ENCODE data around the gene WWOX. TPM values are rescaled to one million over a fixed set of nuclear protein-coding genes. Genes with fewer than 3 reads are reported as not detected.

Gene WWOX
- total and polyA plus RNA-seq, 7 donors = 7.1 to 46.8 (median 16.1) TPM

- Histone ChIP-seq H3K4me3 (no peak overlapping the region), H3K27me3 (no peaks in the 10 kb centered on the region), H3K27ac (no peak overlapping the region), H3K9me3 (no peaks in the 10 kb centered on the region), H3K36me3 (peaks cover 0 to 39% (median 0%) of the 10 kb centered on the region in 4 donors), H3K4me1 (no peaks in the 10 kb centered on the region)
- TF ChIP-seq POLR2A (IDR thresholded peaks at IDR 0.05) (no peak), POLR2AphosphoS5 (IDR thresholded peaks at IDR 0.05) (no peak), CTCF (IDR thresholded peaks at IDR 0.05) (no peak), EP300 (IDR thresholded peaks at IDR 0.05) (no peak)
- DNase-seq = no peak
- intact Hi-C loops (cut with DNase I) = no loop called here
- WGBS, 2 donors = 70 to 86% methylated on average over 4 of the region's 4 CpGs
These were observed 17.5 kb downstream of the WWOX start for GRCh38 chr16:78116946-78117345.

DNA sequence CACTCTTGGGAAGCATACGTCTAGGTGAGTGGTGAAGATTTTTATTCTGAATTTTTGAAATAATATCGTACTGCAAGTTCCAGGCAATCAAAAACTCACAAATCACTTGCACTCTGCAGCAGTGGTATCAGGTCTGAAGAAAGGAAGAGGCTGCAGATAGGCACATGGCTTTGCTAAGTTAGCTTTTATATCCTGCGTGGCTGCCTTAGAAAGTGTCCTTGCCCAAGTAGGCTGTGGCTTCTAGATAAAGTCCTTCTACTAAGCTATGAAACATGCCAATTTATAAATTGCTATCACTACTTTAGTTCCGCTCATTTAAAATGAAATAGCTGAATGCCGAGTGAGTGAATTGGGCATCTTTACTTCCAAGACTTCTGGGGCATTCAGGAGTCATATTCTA lies 17.9 kb downstream of the WWOX start:
- H3K4me3 ChIP-seq = no peak overlapping the region
- intact Hi-C loops (cut with DNase I) = no loop called here

GRCh38 chr16:78118469-78119025 lies 19.1 kb downstream of the WWOX start:
- WGBS, 2 donors = 32 to 67% methylated on average over 4 of the region's 4 CpGs
- Histone ChIP-seq H3K9me3 (no peaks in the 10 kb centered on the region), H3K4me1 (no peaks in the 10 kb centered on the region), H3K27ac (no peak overlapping the region), H3K36me3 (peaks cover 0 to 36% (median 0%) of the 10 kb centered on the region in 4 donors), H3K27me3 (no peaks in the 10 kb centered on the region), H3K4me3 (no peak overlapping the region)
- no peak for DNase-seq
- no peak for TF ChIP-seq CTCF (IDR thresholded peaks at IDR 0.05)
- no peak for TF ChIP-seq EP300 (IDR thresholded peaks at IDR 0.05)
- no peak for TF ChIP-seq POLR2AphosphoS5 (IDR thresholded peaks at IDR 0.05)
- TF ChIP-seq POLR2A (IDR thresholded peaks at IDR 0.05) = no peak
- intact Hi-C loops (cut with DNase I) = no loop called here

More for the DNA sequence above, 17.9 kb downstream of the WWOX start:
- 79 to 93% methylated on average over 5 of the region's 5 CpGs for WGBS, 2 donors
- no peak for DNase-seq
- H3K9me3 ChIP-seq = no peaks in the 10 kb centered on the region
- TF ChIP-seq EP300 (IDR thresholded peaks at IDR 0.05) (no peak), POLR2A (IDR thresholded peaks at IDR 0.05) (no peak), CTCF (IDR thresholded peaks at IDR 0.05) (no peak), POLR2AphosphoS5 (IDR thresholded peaks at IDR 0.05) (no peak)
- peaks cover 0 to 36% (median 0%) of the 10 kb centered on the region in 4 donors for H3K36me3 ChIP-seq
- H3K4me1 ChIP-seq = no peaks in the 10 kb centered on the region
- H3K27me3 ChIP-seq = no peaks in the 10 kb centered on the region
- H3K27ac ChIP-seq = no peak overlapping the region

DNA sequence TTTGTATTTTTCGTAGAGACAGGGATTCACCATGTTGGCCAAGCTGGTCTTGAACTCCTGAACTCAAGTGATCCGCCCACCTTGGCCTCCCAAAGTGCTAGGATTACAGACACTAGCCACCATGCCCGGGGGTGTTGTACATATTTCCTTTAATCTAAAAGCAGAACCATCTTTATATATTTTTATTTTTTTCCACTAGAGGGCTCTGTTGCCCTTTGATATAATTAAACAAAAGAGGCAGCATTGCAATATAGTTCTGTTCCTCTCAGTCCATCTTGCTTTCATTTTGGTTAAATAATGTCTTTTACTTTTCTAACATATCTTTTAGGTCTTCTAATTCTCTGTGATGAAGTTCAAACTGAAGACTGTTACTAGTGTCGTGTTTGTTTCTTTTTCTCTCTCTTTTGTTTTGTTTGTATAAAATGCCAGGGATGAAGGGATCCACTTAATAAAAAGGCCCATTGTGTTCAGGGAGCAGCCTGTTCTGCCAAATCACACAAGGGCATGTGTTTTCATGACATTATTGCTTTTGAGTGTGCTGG lies 23.4 kb downstream of the WWOX start:
- Histone ChIP-seq H3K27me3 (no peaks in the 10 kb centered on the region), H3K27ac (peak overlapping the region in 2 of 4 donors; percentile 29 to 44), H3K9me3 (no peaks in the 10 kb centered on the region), H3K4me3 (no peak overlapping the region), H3K36me3 (peaks cover 0 to 6% (median 0%) of the 10 kb centered on the region in 4 donors), H3K4me1 (peaks cover 0 to 14% (median 10%) of the 10 kb centered on the region in 4 donors)
- 6 to 24% methylated on average over 4 of the region's 4 CpGs for WGBS, 2 donors
- intact Hi-C loops (cut with DNase I) = loop anchor here (2.0 to 10.0 kb wide), 4 partner anchors 112 to 1962 kb away; partner anchors contain the start of gene MAF
- DNase-seq = no peak
- TF ChIP-seq CTCF (IDR thresholded peaks at IDR 0.05) (peak in 3 of 4 experiments; percentile 42 to 51 (median 45)), EP300 (IDR thresholded peaks at IDR 0.05) (no peak)
